HEK293 (cell line): ENCODE results near the gene TBL1XR1.

Experiments used
- CTCF ChIA-PET: fragments of 350-600 bp; formaldehyde crosslinking; extraction: SDS; loops from one replicate; lab custom pipeline; 2021; ENCODE audit warnings: antibody characterized with exemption; lab: Yijun Ruan, JAX
- POLR2A ChIA-PET: fragments of 300-600 bp; formaldehyde crosslinking; extraction: SDS; loops from one replicate; lab custom pipeline; 2020; ENCODE audit warnings: antibody characterized with exemption, inconsistent platforms; lab: Yijun Ruan, JAX
- H3K27ac ChIP-seq: fragments of 200-500 bp; sonication (Bioruptor generic); 2 replicates; pipeline ENCODE4 v1.5.1; 2014; ENCODE audit warnings: low read depth, low read length, control low read depth, inconsistent platforms; ENCODE audit errors: extremely low read depth
- H3K36me3 ChIP-seq, 2 experiments: fragments of 200-500 bp in 1 of 2; sonication (Bioruptor generic) in 1 of 2; 1 replicate in 1 of 2; 2 replicates in 1 of 2; pipeline ENCODE4 v1.5.1; 2014 to 2017; ENCODE audit warnings: inconsistent platforms in 2 of 2, low read length in 2 of 2; ENCODE audit not compliant: control insufficient read depth in 2 of 2, insufficient read depth in 1 of 2
- H3K4me1 ChIP-seq: fragments of 200-500 bp; sonication (Bioruptor generic); 2 replicates; pipeline ENCODE4 v1.5.1; 2014; ENCODE audit warnings: mild to moderate bottlenecking, low read length, inconsistent platforms; ENCODE audit not compliant: control insufficient read depth, insufficient read depth
- H3K4me3 ChIP-seq: 2 replicates; pipeline ENCODE4 v1.5.1; 2011; ENCODE audit warnings: low read depth, mild to moderate bottlenecking, control low read depth, low read length, moderate library complexity
- H3K9me3 ChIP-seq: fragments of 200-500 bp; sonication (Bioruptor generic); 2 replicates; pipeline ENCODE4 v1.5.1; 2014; ENCODE audit warnings: low read depth, low read length, inconsistent platforms; ENCODE audit not compliant: control insufficient read depth, insufficient read depth
- BCL6B ChIP-seq: fragments of 450-650 bp; formaldehyde crosslinking; IDR thresholded peaks from 2 replicates; pipeline ENCODE4 v1.5.1; 2017; ENCODE audit warnings: missing biosample characterization, missing genetic modification characterization
- HOXD13 ChIP-seq: sonication (generic); formaldehyde crosslinking; IDR thresholded peaks from 2 replicates; pipeline ENCODE4 v1.8.0; 2022; ENCODE audit warnings: missing genetic modification reagents, borderline replicate concordance
- MEIS1 ChIP-seq: sonication (generic); formaldehyde crosslinking; IDR thresholded peaks from 2 replicates; pipeline ENCODE4 v1.8.1; 2022; ENCODE audit warnings: missing genetic modification reagents, mild to moderate bottlenecking, borderline replicate concordance
- MYNN ChIP-seq: fragments of 450-650 bp; formaldehyde crosslinking; IDR thresholded peaks from 2 replicates; pipeline ENCODE4 v1.5.1; 2016; ENCODE audit warnings: missing biosample characterization, missing genetic modification characterization, borderline replicate concordance
- PRDM2 ChIP-seq: fragments of 450-650 bp; formaldehyde crosslinking; IDR thresholded peaks from 2 replicates; pipeline ENCODE4 v1.5.1; 2016; ENCODE audit warnings: missing biosample characterization, missing genetic modification characterization, borderline replicate concordance
- RBAK ChIP-seq: fragments of 450-650 bp; formaldehyde crosslinking; IDR thresholded peaks from 2 replicates; pipeline ENCODE4 v1.5.1; 2016; ENCODE audit warnings: missing biosample characterization, missing genetic modification characterization
- YY1 ChIP-seq: fragments of 450-650 bp; formaldehyde crosslinking; IDR thresholded peaks from 2 replicates; pipeline ENCODE4 v1.5.1; 2018; ENCODE audit warnings: missing biosample characterization, missing genetic modification characterization
- ZBTB20 ChIP-seq: fragments of 450-650 bp; formaldehyde crosslinking; IDR thresholded peaks from 2 replicates; pipeline ENCODE4 v1.5.1; 2016; ENCODE audit warnings: missing biosample characterization, missing genetic modification characterization
- ZNF121 ChIP-seq: fragments of 450-650 bp; formaldehyde crosslinking; IDR thresholded peaks from 2 replicates; pipeline ENCODE4 v1.5.1; 2016; ENCODE audit warnings: missing biosample characterization, missing genetic modification characterization
- ZNF18 ChIP-seq: fragments of 450-650 bp; formaldehyde crosslinking; IDR thresholded peaks from 2 replicates; pipeline ENCODE4 v1.5.1; 2016; ENCODE audit warnings: missing biosample characterization, missing genetic modification characterization
- ZNF23 ChIP-seq: fragments of 450-650 bp; formaldehyde crosslinking; IDR thresholded peaks from 2 replicates; pipeline ENCODE4 v1.5.1; 2016; ENCODE audit warnings: missing biosample characterization, missing genetic modification characterization, borderline replicate concordance
- ZNF394 ChIP-seq: fragments of 450-650 bp; formaldehyde crosslinking; IDR thresholded peaks from 2 replicates; pipeline ENCODE4 v1.5.1; 2016; ENCODE audit warnings: missing biosample characterization, missing genetic modification characterization, mild to moderate bottlenecking, moderate library complexity, borderline replicate concordance
- ZNF423 ChIP-seq: fragments of 450-650 bp; formaldehyde crosslinking; IDR thresholded peaks from 2 replicates; pipeline ENCODE4 v1.5.1; 2016; ENCODE audit warnings: missing biosample characterization, missing genetic modification characterization
- ZNF426 ChIP-seq: fragments of 450-650 bp; formaldehyde crosslinking; IDR thresholded peaks from 2 replicates; pipeline ENCODE4 v1.5.1; 2017; ENCODE audit warnings: missing biosample characterization, missing genetic modification characterization, mild to moderate bottlenecking, inconsistent platforms, moderate library complexity
- ZNF518A ChIP-seq: fragments of 450-650 bp; formaldehyde crosslinking; conservative IDR thresholded peaks from 2 replicates; pipeline ENCODE4 v1.5.1; 2016; ENCODE audit warnings: low read depth, missing biosample characterization, missing genetic modification characterization
- ZNF529 ChIP-seq: fragments of 450-650 bp; formaldehyde crosslinking; IDR thresholded peaks from 2 replicates; pipeline ENCODE4 v1.5.1; 2017; ENCODE audit warnings: missing genetic modification characterization, missing biosample characterization; ENCODE audit not compliant: insufficient replicate concordance
- ZNF600 ChIP-seq: fragments of 450-650 bp; formaldehyde crosslinking; IDR thresholded peaks from 2 replicates; pipeline ENCODE4 v1.5.1; 2016; ENCODE audit warnings: missing biosample characterization, missing genetic modification characterization
- ZNF623 ChIP-seq: fragments of 450-650 bp; formaldehyde crosslinking; IDR thresholded peaks from 2 replicates; pipeline ENCODE4 v1.5.1; 2016; ENCODE audit warnings: missing biosample characterization, missing genetic modification characterization
- ZNF624 ChIP-seq: fragments of 450-650 bp; formaldehyde crosslinking; IDR thresholded peaks from 2 replicates; pipeline ENCODE4 v1.5.1; 2017; ENCODE audit warnings: missing biosample characterization, missing genetic modification characterization

Gene TBL1XR1

DNA sequence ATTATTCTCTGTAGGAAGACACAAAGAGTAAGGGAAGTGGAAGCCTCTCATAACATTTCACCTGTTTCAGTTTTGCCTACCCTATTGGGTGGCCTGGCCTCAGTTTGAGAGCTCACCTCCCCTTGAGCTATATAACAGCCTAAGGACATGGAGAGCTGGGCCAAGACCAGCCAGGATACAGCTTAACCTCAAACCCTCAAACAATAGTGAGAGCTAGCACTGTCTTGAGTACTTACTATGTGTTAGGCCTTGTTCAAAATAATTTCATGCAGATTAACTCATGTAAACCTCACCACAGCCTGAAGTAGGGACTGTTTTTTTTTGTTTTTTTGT is 15.0 kb upstream of the TBL1XR1 start (continued):
- TF ChIP-seq ZNF529 (tag by site-specific recombination) (no peak), ZBTB20 (tag by site-specific recombination) (no peak), ZNF518A (tag by site-specific recombination) (no peak), ZNF623 (tag by site-specific recombination) (no peak), ZNF121 (no peak)

DNA sequence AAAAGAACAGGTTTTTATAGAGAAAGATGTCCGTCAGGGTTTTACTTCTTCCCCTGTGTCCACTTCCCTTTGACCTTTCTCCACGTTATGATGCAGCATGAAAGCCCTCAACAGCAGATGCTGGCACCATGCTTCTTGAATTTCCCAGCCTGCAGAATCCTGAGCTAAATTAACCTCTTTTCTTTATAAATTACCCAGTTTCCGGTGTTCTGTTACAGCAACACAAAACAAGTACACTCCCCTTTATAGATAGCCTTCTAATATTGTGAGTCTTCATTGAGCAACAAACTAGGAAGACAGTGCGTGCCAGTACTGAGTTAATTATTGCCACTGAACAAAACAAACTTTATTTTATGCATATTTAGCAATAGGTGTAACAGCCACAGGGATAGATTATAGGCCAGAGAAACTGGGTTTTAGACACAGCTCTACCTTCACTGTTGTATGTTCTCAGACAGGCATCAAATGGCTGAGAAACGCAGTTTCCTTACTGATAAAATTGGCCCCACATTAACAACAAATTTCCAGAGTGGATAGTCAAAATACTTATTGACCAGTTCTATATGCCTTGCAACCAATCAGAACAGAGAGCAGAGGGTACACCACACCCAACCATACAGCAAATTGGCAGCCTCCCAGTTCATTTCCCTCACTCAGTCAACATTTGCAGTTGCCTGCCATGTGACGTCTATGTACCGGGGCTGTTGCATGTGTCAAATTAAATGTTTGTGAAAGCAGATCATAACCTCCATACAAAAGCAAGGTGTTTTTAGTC is 14.4 kb upstream of the TBL1XR1 start:
- CTCF ChIA-PET: interaction anchor here (0.5 kb wide), 1 partner anchor 13 kb away, joined by 3 read pairs; no protein-coding TSS in a partner anchor
- H3K4me1 ChIP-seq: no peaks in the 10 kb centered on the region
- no peaks in the 10 kb centered on the region for H3K36me3 ChIP-seq
- TF ChIP-seq PRDM2 (tag by site-specific recombination): no peak
- TF ChIP-seq ZNF624 (tag by site-specific recombination): no peak
- no peak for TF ChIP-seq YY1
- TF ChIP-seq HOXD13: no peak
- no peak for TF ChIP-seq BCL6B
- no peak for TF ChIP-seq MEIS1
- TF ChIP-seq MYNN (tag by site-specific recombination): no peak
- TF ChIP-seq RBAK: no peak
- no peak for TF ChIP-seq ZNF423 (tag by site-specific recombination)
- TF ChIP-seq ZNF426 (tag by site-specific recombination): no peak
- no peak for TF ChIP-seq ZNF600 (tag by site-specific recombination)
- no peak for TF ChIP-seq ZNF23
- no peak for TF ChIP-seq ZNF394
- TF ChIP-seq ZNF18 (tag by site-specific recombination): no peak
- no peaks in the 10 kb centered on the region for H3K9me3 ChIP-seq
- H3K4me3 ChIP-seq: no peak overlapping the region
- H3K27ac ChIP-seq: no peak overlapping the region
- POLR2A ChIA-PET: no interaction called here
